HG03135 (cell line): ENCODE results near the gene KCNK17.

ENCODE experiments used
- ATAC-seq: cut with Tn5 transposase; IDR thresholded peaks from one replicate; pipeline ENCODE4 v1.9.1; 2021; ENCODE audit warnings: mild to moderate bottlenecking, moderate library complexity; ENCODE audit not compliant: unreplicated experiment

The KCNK17 gene

DNA sequence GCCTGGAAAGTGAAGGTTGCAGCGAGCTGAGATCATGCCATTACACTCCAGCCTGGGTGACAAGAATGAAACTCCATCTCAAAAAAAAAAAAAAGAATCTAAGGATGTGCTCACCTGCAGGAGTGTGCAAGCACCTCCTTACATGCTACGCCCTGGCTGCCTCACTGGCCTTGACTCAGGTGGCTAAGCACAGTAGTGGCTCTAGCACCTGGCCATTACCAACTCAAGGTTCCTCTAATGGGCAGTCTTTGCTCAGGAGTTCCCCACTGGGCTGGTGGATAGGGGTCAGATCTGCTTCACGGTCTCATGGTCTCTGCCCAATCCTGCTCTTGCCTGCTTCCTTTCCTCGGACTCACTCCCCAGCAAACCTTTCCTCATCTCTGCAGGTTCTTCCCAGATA is 39.7 kb downstream of the KCNK17 start:
- no peak for ATAC-seq

GRCh38 chr6:39273406-39273821 is 40.8 kb downstream of the KCNK17 start:
- no peak for ATAC-seq

- no peak for ATAC-seq
Observed at GRCh38 chr6:39269961-39270360, 44.3 kb downstream of the KCNK17 start.

- no peak for ATAC-seq
Observed at GRCh38 chr6:39268721-39269120, 45.5 kb downstream of the KCNK17 start.

DNA sequence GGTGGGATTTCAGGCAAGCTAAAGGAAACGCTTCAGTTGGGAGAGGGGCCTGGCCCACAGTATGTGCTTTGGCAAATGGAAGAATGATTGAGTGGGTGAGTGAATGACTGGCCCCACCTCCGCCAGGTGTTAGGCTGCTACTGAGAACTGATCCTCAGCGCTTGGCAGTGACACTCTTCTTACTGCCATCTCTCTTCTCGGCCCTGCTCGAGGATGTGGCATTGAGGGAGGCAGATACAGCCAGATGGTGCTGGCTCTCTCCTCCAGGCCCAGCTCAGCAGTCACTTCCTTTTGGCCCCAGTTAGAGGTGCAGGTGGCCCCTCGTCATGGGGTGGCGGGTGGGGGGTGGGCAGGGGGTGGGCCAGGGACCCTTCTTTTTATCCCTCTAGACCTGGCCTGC is 46.0 kb downstream of the KCNK17 start:
- ATAC-seq: no peak

DNA sequence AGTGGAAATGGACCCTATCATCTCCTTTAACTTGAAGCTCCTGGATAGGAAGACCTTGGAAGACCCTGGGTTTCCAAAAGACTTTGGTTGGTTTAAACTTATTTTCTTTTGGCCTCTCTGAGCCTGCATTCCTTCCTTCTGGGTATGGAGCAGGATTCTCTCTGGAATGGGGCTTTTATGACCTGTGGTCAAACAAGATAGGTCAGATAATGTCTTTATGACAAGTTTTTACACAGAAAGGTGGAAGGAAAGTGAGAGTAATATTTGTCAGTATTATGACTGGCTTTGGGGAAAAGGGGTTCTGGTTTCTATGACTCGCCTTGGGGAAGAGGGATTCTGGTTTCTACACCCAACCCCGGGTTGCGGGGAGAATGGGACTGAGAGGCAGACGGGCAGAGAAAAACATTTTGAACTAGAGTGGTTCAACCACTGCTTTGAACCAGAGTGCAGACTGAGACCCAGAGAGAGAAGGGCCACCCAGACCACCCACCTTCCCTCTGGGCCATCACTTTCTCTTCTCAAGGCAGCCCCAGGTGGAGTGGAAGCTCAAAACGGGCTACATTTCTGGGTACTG is 47.4 kb downstream of the KCNK17 start:
- ATAC-seq: no peak

DNA sequence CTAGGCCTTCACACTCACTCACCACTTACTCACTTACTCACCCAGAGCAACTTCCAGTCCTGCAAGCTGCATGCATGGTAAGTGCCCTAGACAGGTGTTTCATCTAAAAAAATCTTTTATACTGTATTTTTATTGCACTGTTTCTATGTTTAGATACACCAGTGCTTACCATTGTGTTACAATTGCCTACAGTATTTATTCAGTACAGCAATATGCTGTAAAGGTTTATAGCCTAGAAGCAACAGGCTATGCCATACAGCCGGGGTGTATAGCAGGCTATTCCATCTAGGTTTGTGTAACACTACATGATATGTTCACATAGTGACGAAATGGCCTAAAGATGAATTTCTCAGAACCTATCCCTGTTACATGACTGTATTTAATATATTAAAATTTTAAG is 47.8 kb downstream of the KCNK17 start:
- no peak for ATAC-seq

GRCh38 chr6:39263303-39264037 is 50.7 kb downstream of the KCNK17 start:
- no peak for ATAC-seq

DNA sequence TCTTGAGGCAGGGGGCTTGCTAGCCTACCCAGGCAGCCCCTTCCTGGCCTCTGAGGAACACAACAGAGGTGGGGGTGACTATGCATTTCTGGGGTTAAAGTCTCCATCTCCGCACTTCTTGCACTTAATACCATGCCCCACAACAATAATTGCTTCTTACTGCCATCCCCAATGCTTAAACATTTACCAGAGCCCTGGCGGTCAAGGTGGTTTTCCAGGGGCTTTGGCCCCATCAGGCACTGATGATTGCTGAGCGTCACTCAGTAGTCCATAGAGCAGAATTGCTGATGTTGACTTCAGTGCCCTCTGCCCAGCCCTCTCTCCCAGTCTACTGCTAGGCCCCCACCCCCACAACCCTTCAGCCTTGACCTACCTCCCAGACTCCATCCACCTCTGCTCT is 52.5 kb downstream of the KCNK17 start:
- no peak for ATAC-seq

GRCh38 chr6:39260953-39261352 is 53.3 kb downstream of the KCNK17 start:
- ATAC-seq: no peak

DNA sequence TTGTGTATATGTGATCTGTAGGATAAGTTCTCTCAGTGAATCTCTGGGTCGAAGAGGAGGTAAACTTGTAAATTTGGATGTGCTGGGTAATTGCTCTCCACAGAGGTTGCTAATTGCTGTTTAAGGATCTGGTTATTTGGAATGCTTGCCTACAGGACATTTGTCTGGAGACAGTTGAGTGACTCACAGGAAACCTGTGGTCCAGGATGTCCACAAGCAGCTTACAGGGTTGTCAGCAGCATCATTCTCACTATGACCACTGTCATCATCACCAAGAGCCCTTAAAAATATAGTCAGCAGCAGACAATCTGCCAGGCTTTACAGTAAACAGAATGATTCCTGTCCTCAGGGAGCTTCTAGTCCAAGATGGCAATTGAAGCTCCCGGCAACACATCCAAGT is 53.8 kb downstream of the KCNK17 start:
- ATAC-seq: no peak

GRCh38 chr6:39256294-39256940 is 57.8 kb downstream of the KCNK17 start:
- no peak for ATAC-seq

DNA sequence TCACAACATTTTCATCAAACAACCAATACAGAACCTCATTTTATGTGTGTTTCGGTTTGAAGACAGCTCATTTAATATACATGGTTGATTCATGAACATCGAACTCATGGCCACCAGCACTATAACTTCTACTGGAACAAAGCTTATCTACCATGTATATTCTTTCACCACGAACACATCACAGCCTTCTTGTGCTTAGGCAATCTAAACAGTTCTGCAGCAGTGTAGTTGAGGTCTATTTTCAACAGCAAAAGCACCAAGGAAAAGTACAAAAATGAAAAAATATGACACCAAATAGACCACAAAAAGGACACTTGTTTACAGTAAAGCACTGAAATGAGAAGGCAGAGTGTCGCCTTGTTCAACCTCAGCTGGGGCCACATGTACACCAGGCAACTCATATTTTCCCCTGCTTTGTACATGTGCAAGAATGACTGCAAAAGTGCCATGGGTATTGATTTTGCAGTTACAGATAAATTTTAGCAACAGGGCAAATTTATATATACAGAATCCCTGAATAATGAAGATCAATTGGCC is 59.2 kb downstream of the KCNK17 start:
- no peak for ATAC-seq

- ATAC-seq: no peak
Observed at GRCh38 chr6:39251406-39251805, 62.8 kb downstream of the KCNK17 start.

GRCh38 chr6:39250507-39250906 is 63.7 kb downstream of the KCNK17 start:
- no peak for ATAC-seq

- ATAC-seq: no peak
Observed at GRCh38 chr6:39249278-39249677, 64.9 kb downstream of the KCNK17 start.
